K562 (cell line): Measurements from ENCODE around the gene CRADD. TPM values are rescaled to one million over a fixed set of nuclear protein-coding genes. Genes with fewer than 3 reads are reported as not detected.

ENCODE experiments used
- ARID4B ChIP-seq: sonication (generic); formaldehyde crosslinking; IDR thresholded peaks from 2 replicates; pipeline ENCODE4 v1.8.0; 2022; ENCODE audit warnings: mild to moderate bottlenecking, missing genetic modification reagents
- E2F6 ChIP-seq, 2 experiments: IDR thresholded peaks; 2 replicates each; pipeline ENCODE4 v1.6.1; 2011; ENCODE audit warnings: borderline replicate concordance in 1 of 2, control low read depth in 1 of 2, low read depth in 1 of 2, low read length in 1 of 2, mild to moderate bottlenecking in 1 of 2, mixed read lengths in 1 of 2, moderate library complexity in 1 of 2; ENCODE audit not compliant: insufficient read depth in 1 of 2, insufficient read length in 1 of 2, poor library complexity in 1 of 2, severe bottlenecking in 1 of 2; ENCODE audit errors: extremely low read depth in 1 of 2
- FOXJ3 ChIP-seq: sonication (generic); formaldehyde crosslinking; IDR thresholded peaks from 2 replicates; pipeline ENCODE4 v1.4.0; 2020; ENCODE audit warnings: mild to moderate bottlenecking, missing genetic modification reagents
- GABPA ChIP-seq: fragments of 200-800 bp; sonication (Bioruptor generic); conservative IDR thresholded peaks from 2 replicates; pipeline ENCODE4 v1.6.1; 2016; ENCODE audit warnings: low read depth, missing genetic modification characterization, missing compliant biosample characterization
- IRF2 ChIP-seq: sonication (generic); formaldehyde crosslinking; IDR thresholded peaks from 2 replicates; pipeline ENCODE4 v1.8.1; 2022; ENCODE audit warnings: mild to moderate bottlenecking, missing genetic modification reagents
- MTA3 ChIP-seq: fragments of 450-650 bp; formaldehyde crosslinking; IDR thresholded peaks from 2 replicates; pipeline ENCODE4 v1.6.1; 2017; ENCODE audit warnings: mild to moderate bottlenecking, borderline replicate concordance
- UBTF ChIP-seq, 2 experiments: IDR thresholded peaks; 2 replicates each; pipeline ENCODE4 v1.6.1; 2012; ENCODE audit warnings: improper control_type of control experiment in 2 of 2, low read depth in 2 of 2, low read length in 2 of 2, borderline replicate concordance in 1 of 2
- ZBED1 ChIP-seq: IDR thresholded peaks from 2 replicates; pipeline ENCODE4 v1.6.1; 2014
- ZKSCAN3 ChIP-seq: fragments of 250-450 bp; sonication (Bioruptor Pico); IDR thresholded peaks from 2 replicates; pipeline ENCODE4 v1.4.0; 2020
- ZKSCAN8 ChIP-seq: fragments of 200-800 bp; sonication (Bioruptor generic); IDR thresholded peaks from 2 replicates; pipeline ENCODE4 v1.6.1; 2016; ENCODE audit warnings: missing genetic modification characterization, missing compliant biosample characterization
- ZNF263 ChIP-seq: sonication (generic); formaldehyde crosslinking; IDR thresholded peaks from 2 replicates; pipeline ENCODE4 v1.8.0; 2022; ENCODE audit warnings: mild to moderate bottlenecking, missing genetic modification reagents, borderline replicate concordance
- ZNF324 ChIP-seq: fragments of 250-450 bp; sonication (Bioruptor Pico); IDR thresholded peaks from 2 replicates; pipeline ENCODE4 v1.4.0; 2020; ENCODE audit warnings: mild to moderate bottlenecking
- ZNF830 ChIP-seq: fragments of 250-450 bp; sonication (Bioruptor Pico); IDR thresholded peaks from 2 replicates; pipeline ENCODE4 v1.5.0; 2021; ENCODE audit warnings: mild to moderate bottlenecking
- polyA plus RNA-seq, 8 experiments: library from polyadenylated mRNA; depleted of rRNA in 4 of 8; stranded (reverse) in 5 of 8; unstranded in 3 of 8; fragments of >200 nt; fragmentation: Nextera tagmentation in 2 of 8; fragmentation: Illumina TruSeq in 1 of 8; extraction: Ambion mirVana in 2 of 8; extraction: Trizol in 1 of 8; gene quantifications; 2 replicates each; pipeline versions ENCODE4 v1.2.1 to v1.2.3, GENCODE V29; 2011 to 2014; ENCODE audit warnings: inconsistent platforms in 1 of 8, missing spikeins in 1 of 8
- total RNA-seq, 7 experiments: library from RNA; depleted of rRNA in 6 of 7; stranded (reverse); fragments of >200 nt in 6 of 7; fragmentation: Illumina TruSeq in 2 of 7; extraction: Trizol in 2 of 7; gene quantifications; 2 replicates each; pipeline versions ENCODE4 v1.2.1 to v1.2.3, GENCODE V29; 2011 to 2021; ENCODE audit warnings: low replicate concordance in 1 of 7
- TF ChIP-seq, protein P1 (sequence below): fragments of 450-650 bp; IDR thresholded peaks from 2 replicates; pipeline ENCODE4 v1.6.1; 2014; ENCODE audit warnings: low read depth, mild to moderate bottlenecking, moderate library complexity, borderline replicate concordance

The CRADD gene
- total and polyA plus RNA-seq, 9 of the 15 experiments (the other 6 are each of a cell fraction or from before 2014, with no cell fraction given): 20.5 to 41.1 (median 25.9) TPM

GRCh38 chr12:93742110-93742934 lies 65.1 kb downstream of the CRADD start (continued):
- peak in 1 of 2 experiments; percentile 41 for TF ChIP-seq E2F6 (IDR thresholded peaks at IDR 0.05; ENCODE audit: borderline replicate concordance in 1 of 2, extremely low read depth in 1 of 2, insufficient read depth in 1 of 2, insufficient read length in 1 of 2, low read depth in 1 of 2, low read length in 1 of 2, poor library complexity in 1 of 2, severe bottlenecking in 1 of 2)
- TF ChIP-seq MTA3: peak; percentile 61; the same call in 1 of the 2 replicates
- TF ChIP-seq ZKSCAN8 (CRISPR knock-in tag): no peak
- no peak for TF ChIP-seq ZKSCAN3 (CRISPR knock-in tag)
- TF ChIP-seq ZNF263: 0 out of 2 replicates have a peak, but pooled peaks have one; percentile 17
- no peak for TF ChIP-seq ZNF830 (CRISPR knock-in tag)
- TF ChIP-seq ZBED1: no peak
- TF ChIP-seq ARID4B: no peak
- TF ChIP-seq GABPA (tag): peak; percentile 51
- TF ChIP-seq UBTF (IDR thresholded peaks at IDR 0.05; ENCODE audit: borderline replicate concordance in 1 of 2, low read depth in 2 of 2, low read length in 2 of 2): peak; percentile 42 to 91; a peak in 2 of 4 replicates
- no peak for TF ChIP-seq IRF2 (CRISPR knock-in tag)
- no peak for TF ChIP-seq FOXJ3 (CRISPR knock-in tag)
- TF ChIP-seq, protein P1, sequence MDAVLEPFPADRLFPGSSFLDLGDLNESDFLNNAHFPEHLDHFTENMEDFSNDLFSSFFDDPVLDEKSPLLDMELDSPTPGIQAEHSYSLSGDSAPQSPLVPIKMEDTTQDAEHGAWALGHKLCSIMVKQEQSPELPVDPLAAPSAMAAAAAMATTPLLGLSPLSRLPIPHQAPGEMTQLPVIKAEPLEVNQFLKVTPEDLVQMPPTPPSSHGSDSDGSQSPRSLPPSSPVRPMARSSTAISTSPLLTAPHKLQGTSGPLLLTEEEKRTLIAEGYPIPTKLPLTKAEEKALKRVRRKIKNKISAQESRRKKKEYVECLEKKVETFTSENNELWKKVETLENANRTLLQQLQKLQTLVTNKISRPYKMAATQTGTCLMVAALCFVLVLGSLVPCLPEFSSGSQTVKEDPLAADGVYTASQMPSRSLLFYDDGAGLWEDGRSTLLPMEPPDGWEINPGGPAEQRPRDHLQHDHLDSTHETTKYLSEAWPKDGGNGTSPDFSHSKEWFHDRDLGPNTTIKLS: no peak
- TF ChIP-seq ZNF324 (CRISPR knock-in tag): no peak
